Keratinocyte (primary cell): Measurements from ENCODE around the gene FGF4.

Source experiments
- CTCF ChIP-seq, 3 experiments: IDR thresholded peaks in 1 of 3; conservative IDR thresholded peaks in 1 of 3; optimal IDR thresholded peaks in 1 of 3; 2 replicates in 2 of 3; 3 replicates in 1 of 3; pipeline versions ENCODE3 to v1.5.1; 2011; ENCODE audit warnings: low read length in 3 of 3, mild to moderate bottlenecking in 3 of 3, moderate library complexity in 2 of 3, control low read depth in 1 of 3, inconsistent platforms in 1 of 3; ENCODE audit not compliant: insufficient read depth in 2 of 3; ENCODE audit errors: extremely low read depth in 1 of 3
- EZH2 ChIP-seq: IDR thresholded peaks from one replicate; pipeline ENCODE4 v1.6.1; 2012; ENCODE audit warnings: inconsistent platforms, mild to moderate bottlenecking, low read length, moderate library complexity

- TF ChIP-seq CTCF (optimal IDR thresholded peaks at IDR 0.05 in 1 of 3, IDR thresholded peaks at IDR 0.05 in 1 of 3, conservative IDR thresholded peaks at IDR 0.05 in 1 of 3; ENCODE audit: extremely low read depth in 1 of 3, insufficient read depth in 2 of 3, low read length in 3 of 3) = no peak
- no peak for TF ChIP-seq EZH2
These were observed 48.7 kb downstream of the FGF4 start for GRCh38 chr11:69726481-69726880.
